Neural cell (in vitro differentiated cells): Measurements from ENCODE around the gene CD164L2. TPM values are rescaled to one million over a fixed set of nuclear protein-coding genes. Genes with fewer than 3 reads are reported as not detected.

ENCODE experiments used
- H2AFZ ChIP-seq: fragments of 200-600, 300-800 bp; sonication (generic), shearing (Covaris generic); 2 replicates; pipeline ENCODE4 v1.6.0; 2014; ENCODE audit warnings: low read depth, mild to moderate bottlenecking, antibody characterized with exemption, low read length, moderate library complexity
- H3F3A ChIP-seq: fragments of 200-600 bp; shearing (Covaris generic); 2 replicates; pipeline ENCODE4 v1.6.1; 2016; ENCODE audit warnings: mild to moderate bottlenecking, moderate library complexity, mixed read lengths, antibody characterized with exemption, low read length; ENCODE audit not compliant: insufficient read depth, poor library complexity, severe bottlenecking
- H3K27ac ChIP-seq: fragments of 200-600, 300-800 bp; sonication (generic), shearing (Covaris generic); 2 replicates; pipeline ENCODE4 v1.5.1; 2014; ENCODE audit warnings: mild to moderate bottlenecking, low read length, moderate library complexity
- H3K27me3 ChIP-seq: fragments of 300-800, 200-600 bp; sonication (generic), shearing (Covaris generic); 2 replicates; pipeline ENCODE4 v1.6.0; 2014; ENCODE audit warnings: mild to moderate bottlenecking, low read depth, low read length, moderate library complexity; ENCODE audit not compliant: insufficient read depth
- H3K36me3 ChIP-seq: fragments of 300-800, 200-600 bp; sonication (generic), shearing (Covaris generic); 2 replicates; pipeline ENCODE4 v1.5.1; 2014; ENCODE audit warnings: mild to moderate bottlenecking, antibody characterized with exemption, low read length, moderate library complexity; ENCODE audit not compliant: insufficient read depth
- H3K4me2 ChIP-seq: fragments of 300-800, 200-600 bp; sonication (generic), shearing (Covaris generic); 2 replicates; pipeline ENCODE4 v1.6.0; 2014; ENCODE audit warnings: mild to moderate bottlenecking, low read length
- H3K4me3 ChIP-seq: fragments of 300-800, 200-600 bp; sonication (generic), shearing (Covaris generic); 2 replicates; pipeline ENCODE4 v1.5.1; 2014; ENCODE audit warnings: mild to moderate bottlenecking, low read length, moderate library complexity
- H3K79me2 ChIP-seq: fragments of 200-600 bp; shearing (Covaris generic); replicated peaks from 2 replicates; pipeline ENCODE4 v1.6.0; 2014; ENCODE audit warnings: mild to moderate bottlenecking, low read length, moderate library complexity; ENCODE audit not compliant: insufficient read depth
- H3K9ac ChIP-seq: fragments of 300-800, 200-600 bp; sonication (generic), shearing (Covaris generic); 2 replicates; pipeline ENCODE4 v1.6.1; 2016; ENCODE audit warnings: mild to moderate bottlenecking, low read length, mixed read lengths
- H3K9me2 ChIP-seq: fragments of 200-600 bp; shearing (Covaris generic); 2 replicates; pipeline ENCODE4 v1.6.1; 2016; ENCODE audit warnings: mild to moderate bottlenecking, low read length, mixed read lengths; ENCODE audit not compliant: insufficient read depth
- H3K9me3 ChIP-seq: fragments of 200-600, 300-800 bp; sonication (generic), shearing (Covaris generic); 2 replicates; pipeline ENCODE4 v1.6.1; 2016; ENCODE audit warnings: mild to moderate bottlenecking, mixed run types, low read length, moderate library complexity, mixed read lengths
- H4K20me1 ChIP-seq: fragments of 200-600 bp; shearing (Covaris generic); 2 replicates; pipeline ENCODE4 v1.6.1; 2016; ENCODE audit warnings: mild to moderate bottlenecking, mixed run types; ENCODE audit not compliant: insufficient read depth
- EP300 ChIP-seq: fragments of 450-650 bp; conservative IDR thresholded peaks from 2 replicates; pipeline ENCODE4 v1.6.1; 2014; ENCODE audit warnings: antibody characterized with exemption, mild to moderate bottlenecking, moderate library complexity; ENCODE audit not compliant: poor library complexity, severe bottlenecking
- EZH2 ChIP-seq: fragments of 200-600, 300-800 bp; shearing (Covaris generic), sonication (generic); IDR thresholded peaks from 2 replicates; pipeline ENCODE4 v1.6.1; 2014; ENCODE audit warnings: antibody characterized with exemption, low read length, borderline replicate concordance, mild to moderate bottlenecking; ENCODE audit not compliant: insufficient read depth, poor library complexity, severe bottlenecking
- MXI1 ChIP-seq: fragments of 450-650 bp; conservative IDR thresholded peaks from 2 replicates; pipeline ENCODE4 v1.6.1; 2014; ENCODE audit warnings: antibody characterized with exemption, mild to moderate bottlenecking; ENCODE audit not compliant: poor library complexity, severe bottlenecking
- POLR2AphosphoS5 ChIP-seq: IDR thresholded peaks from 2 replicates; pipeline ENCODE4 v1.6.1; 2012
- RAD21 ChIP-seq: fragments of 450-650 bp; conservative IDR thresholded peaks from 2 replicates; pipeline ENCODE4 v1.6.1; 2014; ENCODE audit warnings: antibody characterized with exemption, mild to moderate bottlenecking, moderate library complexity
- REST ChIP-seq: IDR thresholded peaks from 2 replicates; pipeline ENCODE4 v1.6.1; 2012; ENCODE audit warnings: borderline replicate concordance
- SMC3 ChIP-seq: fragments of 450-650 bp; conservative IDR thresholded peaks from 2 replicates; pipeline ENCODE4 v1.6.1; 2014; ENCODE audit warnings: antibody characterized with exemption, mild to moderate bottlenecking, moderate library complexity; ENCODE audit not compliant: poor library complexity
- TAF1 ChIP-seq: IDR thresholded peaks from 2 replicates; pipeline ENCODE4 v1.6.1; 2012; ENCODE audit warnings: low read depth
- polyA plus RNA-seq: library from polyadenylated mRNA; depleted of rRNA; stranded (reverse); fragments of >200 nt; gene quantifications from 2 replicates; pipeline ENCODE4 v1.2.3, GENCODE V29; 2014
- TF ChIP-seq, protein P1 (sequence below): fragments of 450-650 bp; IDR thresholded peaks from 2 replicates; pipeline ENCODE4 v1.5.1; 2014; ENCODE audit warnings: antibody characterized with exemption, mild to moderate bottlenecking, moderate library complexity; ENCODE audit not compliant: poor library complexity, severe bottlenecking

Gene CD164L2
- polyA plus RNA-seq, 1 donor from 2014 or later, result not detected

DNA sequence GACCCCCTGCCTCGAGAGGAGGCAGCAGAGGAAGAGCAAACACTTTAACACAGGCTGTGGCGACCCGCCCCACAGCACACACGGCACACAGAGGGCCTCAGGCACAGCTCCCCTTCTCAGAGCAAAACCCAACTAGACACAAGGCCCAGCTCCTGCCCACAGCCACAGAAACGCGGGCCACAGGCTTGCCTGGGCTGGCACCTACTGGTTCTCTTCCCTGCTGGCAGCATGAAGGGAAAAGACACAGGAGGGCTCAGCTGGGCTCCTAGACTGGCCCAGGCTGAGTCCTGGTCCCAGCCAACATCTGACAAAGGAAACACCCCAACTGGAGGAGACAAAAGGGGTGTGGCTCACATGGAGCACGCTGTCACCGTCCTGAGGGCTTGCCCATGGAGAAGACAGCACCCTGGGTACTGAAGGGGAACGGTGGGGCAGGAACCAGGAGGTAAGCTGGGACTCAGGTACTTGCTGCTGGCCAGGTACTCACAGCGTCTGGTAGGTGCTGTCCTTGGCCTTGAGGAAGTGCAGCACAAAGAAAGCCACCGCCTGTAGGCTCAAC, 3.5 kb downstream of the CD164L2 start:
- H3K79me2 ChIP-seq, result no peaks in the 10 kb centered on the region
- H3K9ac ChIP-seq, result no peak overlapping the region
- no peak overlapping the region for H3K4me3 ChIP-seq
- no peaks in the 10 kb centered on the region for H3K9me2 ChIP-seq
- H3K4me2 ChIP-seq, result no peak overlapping the region
- no peaks in the 10 kb centered on the region for H3F3A ChIP-seq
- H3K27me3 ChIP-seq, result peaks cover 10% of the 10 kb centered on the region
- H3K36me3 ChIP-seq, result no peaks in the 10 kb centered on the region
- H3K27ac ChIP-seq, result no peak overlapping the region
- no peaks in the 10 kb centered on the region for H3K9me3 ChIP-seq
- no peak for TF ChIP-seq EP300
- TF ChIP-seq SMC3, result no peak
- no peak for TF ChIP-seq TAF1
- TF ChIP-seq REST, result no peak
- TF ChIP-seq MXI1, result no peak
- no peak for TF ChIP-seq EZH2
- no peak for TF ChIP-seq RAD21
- no peak for TF ChIP-seq POLR2AphosphoS5
- H2AFZ ChIP-seq, result no peak overlapping the region
- H4K20me1 ChIP-seq, result no peaks in the 10 kb centered on the region

- no peak overlapping the region for H3K27ac ChIP-seq
- no peaks in the 10 kb centered on the region for H3K9me2 ChIP-seq
- TF ChIP-seq TAF1 (no peak), EP300 (no peak), RAD21 (no peak), EZH2 (no peak), REST (no peak), POLR2AphosphoS5 (no peak), MXI1 (no peak), SMC3 (no peak)
- TF ChIP-seq, protein P1, sequence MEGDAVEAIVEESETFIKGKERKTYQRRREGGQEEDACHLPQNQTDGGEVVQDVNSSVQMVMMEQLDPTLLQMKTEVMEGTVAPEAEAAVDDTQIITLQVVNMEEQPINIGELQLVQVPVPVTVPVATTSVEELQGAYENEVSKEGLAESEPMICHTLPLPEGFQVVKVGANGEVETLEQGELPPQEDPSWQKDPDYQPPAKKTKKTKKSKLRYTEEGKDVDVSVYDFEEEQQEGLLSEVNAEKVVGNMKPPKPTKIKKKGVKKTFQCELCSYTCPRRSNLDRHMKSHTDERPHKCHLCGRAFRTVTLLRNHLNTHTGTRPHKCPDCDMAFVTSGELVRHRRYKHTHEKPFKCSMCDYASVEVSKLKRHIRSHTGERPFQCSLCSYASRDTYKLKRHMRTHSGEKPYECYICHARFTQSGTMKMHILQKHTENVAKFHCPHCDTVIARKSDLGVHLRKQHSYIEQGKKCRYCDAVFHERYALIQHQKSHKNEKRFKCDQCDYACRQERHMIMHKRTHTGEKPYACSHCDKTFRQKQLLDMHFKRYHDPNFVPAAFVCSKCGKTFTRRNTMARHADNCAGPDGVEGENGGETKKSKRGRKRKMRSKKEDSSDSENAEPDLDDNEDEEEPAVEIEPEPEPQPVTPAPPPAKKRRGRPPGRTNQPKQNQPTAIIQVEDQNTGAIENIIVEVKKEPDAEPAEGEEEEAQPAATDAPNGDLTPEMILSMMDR, result no peak
- no peak overlapping the region for H3K4me3 ChIP-seq
- H3K79me2 ChIP-seq, result no peaks in the 10 kb centered on the region
- no peaks in the 10 kb centered on the region for H3K9me3 ChIP-seq
- no peaks in the 10 kb centered on the region for H4K20me1 ChIP-seq
- H2AFZ ChIP-seq, result no peak overlapping the region
- H3F3A ChIP-seq, result no peaks in the 10 kb centered on the region
- peaks cover 2% of the 10 kb centered on the region for H3K27me3 ChIP-seq
- no peak overlapping the region for H3K4me2 ChIP-seq
- no peaks in the 10 kb centered on the region for H3K36me3 ChIP-seq
- no peak overlapping the region for H3K9ac ChIP-seq
These were observed 5.2 kb downstream of the CD164L2 start for GRCh38 chr1:27377760-27378495.
